Hepatocyte (in vitro differentiated cells): ENCODE data around the gene DHRS13.
"Not testable (repeated sequence)": the region's sequence is repeated elsewhere in the genome, so short reads cannot be mapped to it uniquely, and the experiment has no call there.

Source experiments
- EZH2 ChIP-seq: fragments of 200-600 bp; sonication (generic); IDR thresholded peaks from 2 replicates; pipeline ENCODE4 v1.6.1; 2016; ENCODE audit warnings: antibody characterized with exemption, mild to moderate bottlenecking, borderline replicate concordance
- TF ChIP-seq, protein P1 (sequence below): fragments of 200-600 bp; sonication (generic); IDR thresholded peaks from 2 replicates; pipeline ENCODE4 v1.5.1; 2016; ENCODE audit warnings: antibody characterized with exemption, mild to moderate bottlenecking; ENCODE audit not compliant: poor library complexity

DNA sequence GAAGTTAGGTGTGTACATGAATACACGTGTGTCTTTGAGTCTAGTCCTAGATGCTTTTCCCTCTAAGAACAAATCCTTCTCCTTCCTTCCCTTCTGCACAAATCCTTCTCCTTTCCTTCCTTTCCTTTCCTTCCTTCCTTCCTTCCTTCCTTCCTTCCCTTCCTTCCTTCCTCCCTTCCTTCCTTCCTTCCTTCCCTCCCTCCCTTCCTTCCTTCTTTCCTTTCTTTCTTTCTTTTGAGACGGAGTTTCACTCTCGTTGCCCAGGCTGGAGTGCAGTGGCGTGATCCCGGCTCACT, 615 bp upstream of the DHRS13 start:
- TF ChIP-seq, protein P1, sequence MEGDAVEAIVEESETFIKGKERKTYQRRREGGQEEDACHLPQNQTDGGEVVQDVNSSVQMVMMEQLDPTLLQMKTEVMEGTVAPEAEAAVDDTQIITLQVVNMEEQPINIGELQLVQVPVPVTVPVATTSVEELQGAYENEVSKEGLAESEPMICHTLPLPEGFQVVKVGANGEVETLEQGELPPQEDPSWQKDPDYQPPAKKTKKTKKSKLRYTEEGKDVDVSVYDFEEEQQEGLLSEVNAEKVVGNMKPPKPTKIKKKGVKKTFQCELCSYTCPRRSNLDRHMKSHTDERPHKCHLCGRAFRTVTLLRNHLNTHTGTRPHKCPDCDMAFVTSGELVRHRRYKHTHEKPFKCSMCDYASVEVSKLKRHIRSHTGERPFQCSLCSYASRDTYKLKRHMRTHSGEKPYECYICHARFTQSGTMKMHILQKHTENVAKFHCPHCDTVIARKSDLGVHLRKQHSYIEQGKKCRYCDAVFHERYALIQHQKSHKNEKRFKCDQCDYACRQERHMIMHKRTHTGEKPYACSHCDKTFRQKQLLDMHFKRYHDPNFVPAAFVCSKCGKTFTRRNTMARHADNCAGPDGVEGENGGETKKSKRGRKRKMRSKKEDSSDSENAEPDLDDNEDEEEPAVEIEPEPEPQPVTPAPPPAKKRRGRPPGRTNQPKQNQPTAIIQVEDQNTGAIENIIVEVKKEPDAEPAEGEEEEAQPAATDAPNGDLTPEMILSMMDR, result not testable (repeated sequence)
- TF ChIP-seq EZH2, result not testable (repeated sequence)
